ENCODE results near the gene SPTBN4. TPM values are rescaled to one million over a fixed set of nuclear protein-coding genes. Genes with fewer than 3 reads are reported as not detected.
"Not testable (repeated sequence)": the region's sequence is repeated elsewhere in the genome, so short reads cannot be mapped to it uniquely, and the experiment has no call there.

The SPTBN4 gene
- total RNA-seq, 2 donors from 2014 or later: not detected

DNA sequence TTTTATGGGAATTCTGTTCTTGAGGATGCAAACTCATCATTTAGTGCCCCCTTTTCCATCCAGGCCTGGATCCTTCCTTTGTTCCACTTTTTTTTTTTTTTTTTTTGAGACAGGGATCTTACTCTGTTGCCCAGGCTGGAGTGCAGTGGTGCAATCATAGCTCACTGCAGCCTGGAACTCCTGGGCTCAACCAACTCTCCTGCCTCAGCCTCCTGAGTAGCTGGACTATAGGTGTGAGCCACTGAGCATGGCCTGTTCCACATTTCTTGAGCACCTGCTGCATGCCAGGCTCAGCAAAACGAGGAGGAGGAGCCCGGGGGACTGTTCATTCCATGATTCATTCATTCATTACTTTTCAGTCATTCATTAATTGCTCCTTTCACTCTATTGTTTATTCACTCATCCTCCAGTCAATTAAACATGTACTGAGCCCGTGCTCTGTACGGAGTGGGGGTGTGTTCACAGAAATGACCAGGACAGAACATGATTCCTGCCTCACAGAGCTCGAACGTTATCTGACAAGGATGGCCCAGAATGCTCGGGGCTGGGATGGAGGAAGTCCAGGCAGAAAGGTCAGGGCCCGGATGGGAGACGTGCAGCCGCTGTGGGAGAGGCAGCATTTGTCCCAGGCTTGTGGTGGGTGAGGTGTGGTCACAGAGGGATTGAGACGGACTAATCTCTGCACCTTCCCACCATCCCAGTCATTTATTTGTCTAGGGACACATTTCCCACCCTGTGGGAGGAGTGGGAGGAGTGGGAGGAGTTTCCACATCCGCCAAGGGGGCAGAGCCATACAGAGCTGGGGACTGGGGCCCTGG lies 58.6 kb downstream of the SPTBN4 start:
- DNase-seq (ENCODE audit: low spot score): no peak
- Mint-ChIP-seq H3K4me3 (no peak overlapping the region), H3K27me3 (peaks cover 9 to 10% of the 10 kb centered on the region in 2 donors), H3K4me1 (ENCODE audit: low read depth in 2 of 2) (peaks cover 7 to 8% of the 10 kb centered on the region in 2 donors), H3K27ac (no peak overlapping the region), H3K36me3 (no peaks in the 10 kb centered on the region), H3K9me3 (no peaks in the 10 kb centered on the region)
- no peak for ATAC-seq

- DNase-seq (ENCODE audit: low spot score): no peak
- Mint-ChIP-seq H3K27me3 (peaks cover 20 to 21% of the 10 kb centered on the region in 2 donors), H3K9me3 (no peaks in the 10 kb centered on the region), H3K4me1 (ENCODE audit: low read depth in 2 of 2) (peaks cover 14 to 16% of the 10 kb centered on the region in 2 donors), H3K36me3 (no peaks in the 10 kb centered on the region), H3K4me3 (no peak overlapping the region), H3K27ac (peak overlapping the region in 1 of 2 donors; percentile 6)
- ATAC-seq: no peak
Measured at GRCh38 chr19:40528078-40528477, 61.3 kb downstream of the SPTBN4 start.

DNA sequence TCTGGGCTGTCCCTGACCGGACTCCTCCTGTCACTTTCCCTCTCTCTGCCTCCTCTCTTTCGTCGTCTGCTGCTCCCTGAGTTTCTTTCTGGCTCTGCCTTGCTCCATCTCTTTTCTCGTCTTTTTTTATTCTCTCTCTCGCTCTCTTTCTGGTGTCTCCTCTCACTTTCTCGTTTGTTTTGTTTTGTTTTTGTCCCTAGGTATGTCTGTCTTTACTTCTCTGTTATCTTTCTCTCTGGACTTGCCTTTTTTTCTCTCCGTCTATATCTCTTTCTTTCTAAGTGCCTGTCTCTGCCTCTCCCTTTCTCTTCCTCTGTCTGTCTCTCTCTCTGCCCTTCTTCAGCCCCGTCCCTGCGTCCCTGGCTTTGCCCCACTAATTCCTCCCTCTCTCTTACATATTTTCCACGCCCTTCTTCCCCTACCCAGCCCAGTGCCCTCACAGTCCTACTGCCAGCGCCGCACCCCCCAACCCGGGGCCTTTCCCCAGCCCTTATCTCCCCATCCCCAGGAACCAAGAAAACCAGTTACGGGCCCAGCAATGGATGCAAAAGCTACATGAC lies 61.8 kb downstream of the SPTBN4 start:
- Mint-ChIP-seq H3K4me1 (ENCODE audit: low read depth in 2 of 2) (peaks cover 14 to 16% of the 10 kb centered on the region in 2 donors), H3K27ac (peak overlapping the region; percentile 6 to 7), H3K9me3 (no peaks in the 10 kb centered on the region), H3K4me3 (no peak overlapping the region), H3K27me3 (peaks cover 21 to 22% of the 10 kb centered on the region in 2 donors), H3K36me3 (no peaks in the 10 kb centered on the region)
- DNase-seq (ENCODE audit: low spot score) (no peak), ATAC-seq (no peak)

GRCh38 chr19:40529093-40529954 lies 62.5 kb downstream of the SPTBN4 start:
- H3K27ac Mint-ChIP-seq: peak overlapping the region; percentile 30 to 61
- ATAC-seq: peak; percentile 86 to 90
- peaks cover 21 to 24% of the 10 kb centered on the region in 2 donors for H3K27me3 Mint-ChIP-seq

GRCh38 chr19:40530091-40530901 lies 63.5 kb downstream of the SPTBN4 start:
- Mint-ChIP-seq H3K9me3 (no peaks in the 10 kb centered on the region), H3K4me3 (peak overlapping the region; percentile 81), H3K4me1 (ENCODE audit: low read depth in 2 of 2) (peaks cover 14 to 16% of the 10 kb centered on the region in 2 donors), H3K27me3 (peaks cover 21% of the 10 kb centered on the region in 2 donors), H3K36me3 (no peaks in the 10 kb centered on the region), H3K27ac (peak overlapping the region; percentile 30 to 61)
- DNase-seq (ENCODE audit: low spot score) (no peak), ATAC-seq (peak in 1 of 2 donors; percentile 24)

More at GRCh38 chr19:40529093-40529954, 62.5 kb downstream of the SPTBN4 start:
- H3K9me3 Mint-ChIP-seq: no peaks in the 10 kb centered on the region
- H3K4me1 Mint-ChIP-seq (ENCODE audit: low read depth in 2 of 2): peaks cover 14 to 16% of the 10 kb centered on the region in 2 donors
- H3K4me3 Mint-ChIP-seq: peak overlapping the region; percentile 81
- peak; percentile 91 for DNase-seq (ENCODE audit: low spot score)
- H3K36me3 Mint-ChIP-seq: no peaks in the 10 kb centered on the region

DNA sequence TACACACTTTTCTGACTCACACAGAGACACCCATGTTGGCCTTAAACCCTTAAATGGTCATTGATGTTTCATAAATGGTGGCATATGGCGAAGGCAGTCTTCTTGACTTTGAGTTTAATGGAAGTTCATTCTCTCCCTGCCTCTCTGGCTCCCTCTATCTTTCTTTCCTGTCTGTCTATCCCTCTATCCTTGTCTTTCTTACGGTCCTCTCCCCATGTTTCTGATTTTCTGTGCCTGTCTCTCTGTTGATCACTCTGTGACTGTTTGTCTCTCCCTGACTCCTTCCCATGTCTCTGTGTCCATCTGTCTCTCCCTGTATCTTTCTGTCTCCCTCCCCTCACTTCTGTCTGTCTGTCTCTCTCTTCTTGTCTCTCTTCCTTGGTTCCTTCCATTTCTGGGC lies 66.7 kb downstream of the SPTBN4 start:
- Mint-ChIP-seq H3K27me3 (peaks cover 21 to 24% of the 10 kb centered on the region in 2 donors), H3K9me3 (no peaks in the 10 kb centered on the region), H3K27ac (no peak overlapping the region), H3K36me3 (no peaks in the 10 kb centered on the region), H3K4me1 (ENCODE audit: low read depth in 2 of 2) (peaks cover 13 to 16% of the 10 kb centered on the region in 2 donors), H3K4me3 (no peak overlapping the region)
- DNase-seq (ENCODE audit: low spot score) (no peak), ATAC-seq (no peak)

- Mint-ChIP-seq H3K4me3 (no peak overlapping the region), H3K27me3 (peaks cover 21 to 24% of the 10 kb centered on the region in 2 donors)
Measured at GRCh38 chr19:40534148-40534547, 67.3 kb downstream of the SPTBN4 start.

DNA sequence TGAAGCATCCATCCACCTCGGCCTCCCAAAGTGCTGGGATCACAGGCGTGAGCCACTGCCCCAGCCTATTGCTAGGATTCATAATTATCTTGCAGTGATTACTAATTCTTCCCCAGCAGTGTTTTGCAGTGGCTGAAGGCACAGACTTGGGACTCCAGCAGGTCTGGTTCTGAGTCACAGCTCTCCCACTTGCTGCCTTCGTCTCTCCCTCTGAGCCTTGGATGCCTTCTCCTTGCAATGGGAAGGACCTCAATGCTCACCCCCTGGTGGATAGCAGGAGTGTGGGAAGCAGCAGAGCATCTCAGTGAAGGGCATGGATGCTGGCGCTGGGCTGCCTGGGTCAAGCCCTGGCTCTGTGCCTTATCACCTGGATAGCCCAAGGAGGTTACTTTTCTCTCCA lies 72.3 kb downstream of the SPTBN4 start:
- no peaks in the 10 kb centered on the region for H3K36me3 Mint-ChIP-seq
- H3K27me3 Mint-ChIP-seq: peaks cover 0 to 10% of the 10 kb centered on the region in 2 donors
- H3K4me1 Mint-ChIP-seq (ENCODE audit: low read depth in 2 of 2): no peaks in the 10 kb centered on the region
- no peaks in the 10 kb centered on the region for H3K9me3 Mint-ChIP-seq
- ATAC-seq: no peak
- no peak overlapping the region for H3K4me3 Mint-ChIP-seq
- H3K27ac Mint-ChIP-seq: no peak overlapping the region
- no peak for DNase-seq (ENCODE audit: low spot score)

More at GRCh38 chr19:40534148-40534547, 67.3 kb downstream of the SPTBN4 start:
- Mint-ChIP-seq H3K27ac (no peak overlapping the region), H3K4me1 (ENCODE audit: low read depth in 2 of 2) (peaks cover 11 to 16% of the 10 kb centered on the region in 2 donors), H3K9me3 (no peaks in the 10 kb centered on the region), H3K36me3 (no peaks in the 10 kb centered on the region)
- DNase-seq (ENCODE audit: low spot score) (no peak), ATAC-seq (no peak)

- H3K27ac Mint-ChIP-seq: no peak overlapping the region
- no peaks in the 10 kb centered on the region for H3K36me3 Mint-ChIP-seq
- no peaks in the 10 kb centered on the region for H3K9me3 Mint-ChIP-seq
- H3K4me1 Mint-ChIP-seq (ENCODE audit: low read depth in 2 of 2): no peaks in the 10 kb centered on the region
- H3K4me3 Mint-ChIP-seq: no peak overlapping the region
- ATAC-seq (no peak), DNase-seq (ENCODE audit: low spot score) (no peak)
- peaks cover 0 to 15% of the 10 kb centered on the region in 2 donors for H3K27me3 Mint-ChIP-seq
Measured at GRCh38 chr19:40542202-40542859, 75.5 kb downstream of the SPTBN4 start.

DNA sequence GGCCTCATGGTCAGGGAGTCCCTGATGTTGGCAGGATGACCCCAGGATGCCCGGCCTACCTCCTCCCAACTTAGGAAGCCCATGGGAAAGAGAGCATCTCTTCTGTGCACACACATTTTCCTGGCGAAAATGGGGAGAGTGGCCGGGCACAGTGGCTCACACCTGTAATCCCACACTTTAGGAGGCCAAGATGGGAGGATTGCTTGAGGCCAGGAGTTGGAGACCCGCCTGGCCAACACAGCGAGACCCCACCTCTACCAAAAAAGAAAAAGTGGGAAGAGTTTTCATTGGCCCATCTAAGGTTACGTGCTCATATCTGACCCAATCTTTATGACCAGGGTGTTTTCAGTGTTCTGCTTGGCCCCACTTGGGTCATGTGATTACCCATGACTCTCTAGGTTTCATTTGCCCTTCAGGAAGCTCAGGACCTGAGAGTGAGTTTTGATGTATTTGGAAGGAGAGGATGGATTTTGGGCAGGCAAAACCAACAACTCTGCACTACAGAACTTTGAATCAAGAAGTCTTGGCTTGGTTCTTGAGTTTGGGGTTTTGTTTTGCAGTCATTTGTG lies 76.3 kb downstream of the SPTBN4 start:
- H3K4me1 Mint-ChIP-seq (ENCODE audit: low read depth in 2 of 2): no peaks in the 10 kb centered on the region
- no peaks in the 10 kb centered on the region for H3K36me3 Mint-ChIP-seq
- peaks cover 0 to 11% of the 10 kb centered on the region in 2 donors for H3K27me3 Mint-ChIP-seq
- ATAC-seq: no peak
- no peak overlapping the region for H3K27ac Mint-ChIP-seq
- H3K9me3 Mint-ChIP-seq: no peaks in the 10 kb centered on the region
- no peak overlapping the region for H3K4me3 Mint-ChIP-seq
- DNase-seq (ENCODE audit: low spot score): no peak

- peaks cover 23 to 24% of the 10 kb centered on the region in 2 donors for H3K27me3 Mint-ChIP-seq
- not testable (repeated sequence) for DNase-seq (ENCODE audit: low spot score); H3K9me3 Mint-ChIP-seq; H3K4me3 Mint-ChIP-seq; ATAC-seq; H3K36me3 Mint-ChIP-seq; H3K27ac Mint-ChIP-seq; H3K4me1 Mint-ChIP-seq (ENCODE audit: low read depth in 2 of 2)
Measured at GRCh38 chr19:40546153-40546841, 79.5 kb downstream of the SPTBN4 start.

- not testable (repeated sequence) for H3K4me1 Mint-ChIP-seq (ENCODE audit: low read depth in 2 of 2); H3K36me3 Mint-ChIP-seq; ATAC-seq; DNase-seq (ENCODE audit: low spot score); H3K27ac Mint-ChIP-seq; H3K9me3 Mint-ChIP-seq; H3K4me3 Mint-ChIP-seq
- peaks cover 25 to 26% of the 10 kb centered on the region in 2 donors for H3K27me3 Mint-ChIP-seq
Measured at GRCh38 chr19:40547190-40547589, 80.4 kb downstream of the SPTBN4 start.
